Breast epithelium (tissue), 4 donors: ENCODE measurements around the gene COX19. TPM values are rescaled to one million over a fixed set of nuclear protein-coding genes. Genes with fewer than 3 reads are reported as not detected.

Experiments
- DNase-seq, 2 donors: peaks; one replicate each; pipeline ENCODE4 v3.0.0-alpha.2; 2019; ENCODE audit warnings: low spot score in 2 of 2
- H3K27ac ChIP-seq, 2 donors: fragments of 200-600 bp; sonication (generic) in 1 of 2; one replicate each; pipeline ENCODE4 v1.5.1; 2016 to 2019; ENCODE audit warnings: mild to moderate bottlenecking in 1 of 2
- H3K27me3 ChIP-seq, 2 donors: fragments of 200-600 bp; sonication (generic) in 1 of 2; one replicate each; pipeline versions ENCODE4 v1.5.1 to v1.6.0; 2017 to 2019; ENCODE audit warnings: control low read depth in 1 of 2, mild to moderate bottlenecking in 1 of 2
- H3K36me3 ChIP-seq: fragments of 200-600 bp; one replicate; pipeline ENCODE4 v1.5.1; 2019
- H3K4me1 ChIP-seq, 2 donors: fragments of 200-600 bp; sonication (generic); one replicate each; pipeline ENCODE4 v1.5.1; 2016 to 2019; ENCODE audit warnings: control low read depth in 1 of 2
- H3K4me3 ChIP-seq, 3 donors: fragments of 200-600 bp; sonication (generic); 1 replicate in 2 of 3; 2 replicates in 1 of 3; pipeline ENCODE4 v1.5.1; 2016 to 2019; ENCODE audit warnings: mild to moderate bottlenecking in 3 of 3, moderate library complexity in 2 of 3
- H3K9me3 ChIP-seq, 2 donors: fragments of 200-600 bp; sonication (generic) in 1 of 2; one replicate each; pipeline ENCODE4 v1.5.1; 2016 to 2019; ENCODE audit warnings: control low read depth in 1 of 2
- CTCF ChIP-seq, 3 donors: fragments of 450-650 bp; IDR thresholded peaks; one replicate each; pipeline ENCODE4 v1.5.1; 2016 to 2017; ENCODE audit warnings: antibody characterized with exemption in 3 of 3, mild to moderate bottlenecking in 3 of 3, moderate library complexity in 3 of 3
- POLR2A ChIP-seq: fragments of 450-650 bp; IDR thresholded peaks from one replicate; pipeline ENCODE4 v1.6.1; 2016; ENCODE audit warnings: antibody characterized with exemption, mild to moderate bottlenecking, moderate library complexity
- POLR2AphosphoS5 ChIP-seq, 3 donors: sonication (generic); formaldehyde crosslinking; IDR thresholded peaks; one replicate each; pipeline ENCODE4 v1.6.1; 2017; ENCODE audit warnings: antibody characterized with exemption in 3 of 3
- intact Hi-C: fragments of 100-400 bp; cut with DNase I; formaldehyde crosslinking; loops from one replicate; pipeline ENCODE4 v1.15.1; 2023; ENCODE audit warnings: low total_unique reads
- total RNA-seq, 3 donors: library from RNA; depleted of rRNA; stranded (reverse); fragments of >200 nt; gene quantifications; one replicate each; pipeline ENCODE4 v1.1.0, GENCODE V29; 2016

The COX19 gene
- total RNA-seq, 3 donors from 2014 or later = 8.5 to 17.3 (median 8.8) TPM

- Histone ChIP-seq H3K4me3 (no peak overlapping the region), H3K36me3 (peaks cover 4% of the 10 kb centered on the region), H3K4me1 (no peaks in the 10 kb centered on the region), H3K27me3 (no peaks in the 10 kb centered on the region), H3K9me3 (no peaks in the 10 kb centered on the region), H3K27ac (no peak overlapping the region)
- TF ChIP-seq CTCF (IDR thresholded peaks at IDR 0.05) (no peak), POLR2A (no peak), POLR2AphosphoS5 (IDR thresholded peaks at IDR 0.05) (no peak)
- intact Hi-C loops = loop anchor here (5.0 to 10.0 kb wide), 2 partner anchors 68 to 165 kb away; partner anchors contain the start of gene ZFAND2A
- no peak for DNase-seq
Observed at GRCh38 chr7:999149-999879, 24.0 kb upstream of the COX19 start.

- H3K4me3 ChIP-seq = no peak overlapping the region
- intact Hi-C loops = loop anchor here (5.0 to 10.0 kb wide), 2 partner anchors 70 to 167 kb away; partner anchors contain the start of gene ZFAND2A
- no peak overlapping the region for H3K27ac ChIP-seq
- H3K27me3 ChIP-seq = no peaks in the 10 kb centered on the region
- H3K9me3 ChIP-seq = no peaks in the 10 kb centered on the region
- peaks cover 4% of the 10 kb centered on the region for H3K36me3 ChIP-seq
- no peak for TF ChIP-seq CTCF (IDR thresholded peaks at IDR 0.05)
- TF ChIP-seq POLR2AphosphoS5 (IDR thresholded peaks at IDR 0.05) = no peak
- no peak for TF ChIP-seq POLR2A
- DNase-seq = no peak
- H3K4me1 ChIP-seq = no peaks in the 10 kb centered on the region
Observed at GRCh38 chr7:997404-998395, 22.4 kb upstream of the COX19 start.

GRCh38 chr7:996079-996872 lies 20.9 kb upstream of the COX19 start:
- peaks cover 0 to 11% of the 10 kb centered on the region in 2 donors for H3K27me3 ChIP-seq
- intact Hi-C loops = loop anchor here (5.0 to 10.0 kb wide), 2 partner anchors 71 to 169 kb away; partner anchors contain the start of gene ZFAND2A
- DNase-seq = no peak
- TF ChIP-seq POLR2AphosphoS5 (IDR thresholded peaks at IDR 0.05) (no peak), POLR2A (no peak), CTCF (IDR thresholded peaks at IDR 0.05) (no peak)
- H3K27ac ChIP-seq = no peak overlapping the region
- peaks cover 4% of the 10 kb centered on the region for H3K36me3 ChIP-seq
- H3K4me3 ChIP-seq = no peak overlapping the region
- H3K4me1 ChIP-seq = no peaks in the 10 kb centered on the region
- no peaks in the 10 kb centered on the region for H3K9me3 ChIP-seq

GRCh38 chr7:995571-995970 lies 20.2 kb upstream of the COX19 start:
- H3K4me1 ChIP-seq = no peaks in the 10 kb centered on the region
- peaks cover 4% of the 10 kb centered on the region for H3K36me3 ChIP-seq
- no peaks in the 10 kb centered on the region for H3K9me3 ChIP-seq
- intact Hi-C loops = loop anchor here (5.0 to 10.0 kb wide), 2 partner anchors 72 to 169 kb away; partner anchors contain the start of gene ZFAND2A
- H3K4me3 ChIP-seq = no peak overlapping the region
- DNase-seq = no peak
- H3K27me3 ChIP-seq = peaks cover 0 to 18% of the 10 kb centered on the region in 2 donors
- no peak overlapping the region for H3K27ac ChIP-seq
- TF ChIP-seq POLR2AphosphoS5 (IDR thresholded peaks at IDR 0.05) (no peak), CTCF (IDR thresholded peaks at IDR 0.05) (no peak), POLR2A (no peak)
